Middle frontal gyrus (tissue), 1 donor: ENCODE data around the gene NIP7.
"Not testable (repeated sequence)": the region's sequence is repeated elsewhere in the genome, so short reads cannot be mapped to it uniquely, and the experiment has no call there.

ENCODE experiments used
- DNase-seq: peaks from one replicate; pipeline ENCODE4 v3.0.0-alpha.2; 2015; ENCODE audit warnings: low spot score; ENCODE audit errors: extremely low spot score

NIP7 gene

GRCh38 chr16:69339289-69340094 lies at the start of gene NIP7, which contains the start of gene COG8:
TSS of gene NIP7 (plus strand) at chr16:69339772. CDS start at chr16:69339830, 58 bp downstream.
TSS of gene COG8 (minus strand) at chr16:69339564. CDS start at chr16:69339552, 12 bp downstream.
- peak; percentile 97 for DNase-seq

GRCh38 chr16:69291657-69292056 lies 47.9 kb upstream of the NIP7 start:
- DNase-seq, result not testable (repeated sequence)

GRCh38 chr16:69293401-69293800 lies 46.2 kb upstream of the NIP7 start:
- no peak for DNase-seq

- no peak for DNase-seq
Observed at GRCh38 chr16:69294051-69294450, 45.5 kb upstream of the NIP7 start.

GRCh38 chr16:69296771-69297170 lies 42.8 kb upstream of the NIP7 start:
- not testable (repeated sequence) for DNase-seq

DNA sequence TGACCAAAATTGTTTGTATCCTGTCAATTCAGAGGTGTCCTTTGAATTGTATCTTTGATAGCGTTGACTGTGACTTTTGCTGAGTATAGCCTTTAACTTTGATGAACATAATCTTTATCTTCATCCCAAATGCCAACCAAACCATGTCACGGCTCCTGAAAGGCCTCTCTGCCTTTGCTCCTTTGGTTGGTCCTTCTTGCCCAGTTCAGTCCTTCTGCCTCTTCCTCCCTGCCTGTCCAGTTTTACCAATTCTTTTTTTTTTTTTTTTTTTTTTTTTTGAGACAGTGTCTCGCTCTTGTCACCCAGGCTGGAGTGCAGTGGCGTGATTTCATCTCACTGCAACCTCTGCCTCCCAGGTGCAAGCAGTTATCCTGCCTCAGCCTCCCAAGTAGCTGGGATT lies 41.3 kb upstream of the NIP7 start:
- no peak for DNase-seq

- no peak for DNase-seq
Observed at GRCh38 chr16:69301187-69301586, 38.4 kb upstream of the NIP7 start.

DNA sequence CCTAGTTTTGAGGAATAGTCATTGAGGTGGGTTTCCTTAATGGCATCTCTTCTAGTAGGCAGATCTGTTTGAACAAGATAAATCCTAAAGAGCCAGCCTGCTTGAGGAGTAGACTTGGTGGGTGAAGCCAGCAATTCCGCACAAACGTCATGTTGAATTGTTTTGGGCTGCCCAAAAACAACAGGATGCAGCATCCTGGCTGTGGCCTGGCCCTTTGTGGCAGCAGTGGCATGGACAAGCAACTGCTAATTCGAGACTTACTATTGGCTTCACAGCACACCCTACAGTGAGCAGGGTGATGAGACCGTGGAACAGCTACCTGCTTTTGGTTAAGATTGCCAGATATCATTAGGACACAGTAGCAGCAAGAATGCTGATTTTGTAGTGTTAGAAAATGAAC lies 37.7 kb upstream of the NIP7 start:
- DNase-seq, result no peak

DNA sequence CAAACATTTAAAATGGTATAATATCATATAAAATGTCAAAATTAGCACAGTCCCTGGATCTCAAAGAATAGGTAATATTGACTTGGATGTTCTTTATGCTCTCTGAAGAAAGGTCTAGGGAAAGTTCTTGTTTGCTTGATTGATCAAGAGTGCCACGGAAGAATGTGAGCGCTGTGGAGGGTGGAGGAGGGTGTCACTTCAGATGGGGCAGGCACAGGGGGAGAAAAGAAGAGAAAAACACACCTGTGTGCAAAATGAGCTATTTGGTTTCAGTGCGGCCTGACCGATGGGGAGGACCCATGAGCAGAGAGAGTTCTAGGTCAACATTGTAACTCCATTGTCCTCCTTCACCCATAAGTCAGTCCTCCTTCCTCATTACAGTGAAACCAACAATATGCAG lies 37.3 kb upstream of the NIP7 start:
- no peak for DNase-seq

DNA sequence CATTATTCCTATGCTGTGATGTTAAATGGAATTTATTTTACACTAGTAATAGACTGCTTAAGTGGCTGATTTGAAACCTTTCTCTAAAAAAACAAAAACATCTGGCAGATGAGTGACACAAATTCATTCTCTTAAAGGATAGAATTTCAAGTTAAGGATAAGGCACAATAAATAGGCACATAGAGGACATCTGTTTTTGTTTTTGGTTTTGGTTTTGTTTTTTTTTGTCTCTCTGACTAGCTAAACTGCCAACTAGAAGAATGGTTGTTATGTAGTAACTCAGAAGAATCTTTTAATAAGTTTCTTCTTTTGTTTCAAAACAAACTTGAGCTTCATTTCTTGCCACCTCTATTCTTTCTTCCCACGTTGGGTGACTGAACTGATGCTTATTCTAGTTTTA lies 33.5 kb upstream of the NIP7 start:
- no peak for DNase-seq

- DNase-seq, result no peak
Observed at GRCh38 chr16:69307091-69307490, 32.5 kb upstream of the NIP7 start.

- no peak for DNase-seq
Observed at GRCh38 chr16:69307856-69308255, 31.7 kb upstream of the NIP7 start.

GRCh38 chr16:69309316-69309715 lies 30.3 kb upstream of the NIP7 start:
- no peak for DNase-seq

DNA sequence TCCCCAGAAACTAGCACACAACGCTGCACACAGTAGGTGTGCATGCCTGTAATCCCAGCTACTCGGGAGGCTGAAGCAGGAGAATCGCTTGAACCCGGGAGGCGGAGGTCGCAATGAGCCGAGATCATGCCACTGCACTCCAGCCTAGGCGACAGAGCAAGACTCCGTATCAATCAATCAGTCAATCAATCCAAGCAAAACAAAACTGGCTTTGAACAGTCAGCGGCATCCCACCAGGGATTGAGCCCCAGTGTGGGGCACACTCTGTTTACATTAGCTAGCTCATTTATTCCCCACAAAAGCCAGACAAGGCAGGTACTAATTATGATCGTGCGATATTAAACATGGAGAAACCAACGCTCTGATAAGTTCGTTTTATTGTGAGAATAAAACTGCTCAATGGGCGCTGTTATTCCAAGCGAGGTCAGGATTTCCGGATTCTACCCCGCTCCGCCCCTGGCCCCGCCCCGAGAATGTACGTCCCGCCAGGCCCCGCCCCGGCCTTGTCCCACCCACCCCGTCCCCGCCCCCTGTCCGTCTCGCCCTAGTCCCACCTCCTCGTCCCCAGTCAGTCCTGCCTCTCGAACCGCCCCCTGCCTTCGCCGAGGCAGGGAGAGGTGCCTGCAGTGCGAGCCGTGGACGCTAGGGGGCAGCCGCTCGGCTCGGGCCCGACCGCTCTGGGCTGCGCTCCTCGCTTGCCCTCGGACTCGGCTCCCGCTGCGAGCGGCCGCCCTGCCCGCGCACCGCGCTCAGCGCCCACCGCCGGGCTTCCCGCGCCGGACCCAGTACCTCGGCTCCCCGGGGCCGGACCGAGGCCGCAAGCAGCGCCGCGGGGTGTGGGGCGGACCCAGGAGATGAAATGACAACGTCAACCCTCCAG lies 28.7 kb upstream of the NIP7 start, which contains the start of gene VPS4A:
Gene VPS4A, plus strand, starts transcription at position 698 of the 880 bp plus-strand sequence. Its CDS starts 162 bp downstream, at position 860.
- peak; percentile 90 for DNase-seq

GRCh38 chr16:69311533-69312387 lies 27.8 kb upstream of the NIP7 start:
- no peak for DNase-seq

GRCh38 chr16:69313469-69313868 lies 26.1 kb upstream of the NIP7 start:
- DNase-seq, result no peak

GRCh38 chr16:69314534-69314933 lies 25.0 kb upstream of the NIP7 start:
- no peak for DNase-seq

DNA sequence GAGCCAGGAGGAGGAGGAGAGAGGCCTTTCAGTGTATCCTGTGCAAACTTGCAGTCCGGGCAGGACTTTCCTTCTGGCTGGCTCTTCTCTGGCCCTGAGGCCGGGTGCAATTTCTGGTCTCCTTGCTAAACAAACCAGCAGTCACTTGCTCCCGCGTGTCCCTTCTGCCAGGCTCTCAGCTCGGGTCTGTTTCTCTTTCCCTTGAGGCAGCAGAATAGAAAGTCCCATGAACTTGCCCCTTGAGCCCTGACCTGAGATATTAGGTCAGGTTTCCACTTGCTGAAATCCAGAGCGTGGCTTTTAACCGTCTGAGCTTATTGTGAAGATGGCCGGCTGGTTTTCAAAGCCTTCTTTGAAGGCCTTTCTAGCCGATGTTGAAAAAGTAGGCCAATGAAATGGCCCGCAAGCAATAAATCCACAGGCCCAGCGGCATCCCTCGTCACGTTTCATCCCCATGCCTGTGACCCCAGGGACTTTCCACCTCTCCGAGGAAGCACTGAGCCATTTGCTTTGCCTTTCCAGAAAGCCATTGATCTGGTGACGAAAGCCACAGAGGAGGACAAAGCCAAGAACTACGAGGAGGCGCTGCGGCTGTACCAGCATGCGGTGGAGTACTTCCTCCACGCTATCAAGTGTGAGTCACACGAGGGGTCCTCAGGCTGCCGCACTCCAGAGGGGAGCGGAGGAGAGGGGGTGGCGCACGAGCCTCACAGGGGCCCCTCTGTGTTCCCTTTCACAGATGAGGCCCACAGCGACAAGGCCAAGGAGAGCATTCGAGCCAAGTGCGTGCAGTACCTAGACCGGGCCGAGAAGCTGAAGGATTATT lies 23.9 kb upstream of the NIP7 start:
- DNase-seq, result no peak

GRCh38 chr16:69316595-69317034 lies 23.0 kb upstream of the NIP7 start:
- no peak for DNase-seq
